HG03108 (cell line): ENCODE measurements around the gene MAP1LC3B.

ENCODE experiments used
- ATAC-seq: cut with Tn5 transposase; IDR thresholded peaks from one replicate; pipeline ENCODE4 v1.9.1; 2021; ENCODE audit warnings: moderate library complexity; ENCODE audit not compliant: unreplicated experiment

Gene MAP1LC3B

GRCh38 chr16:87425941-87426340, 33.8 kb downstream of the MAP1LC3B start:
- no peak for ATAC-seq

- no peak for ATAC-seq
These were observed 34.5 kb downstream of the MAP1LC3B start for GRCh38 chr16:87426423-87427215.

GRCh38 chr16:87431926-87432325, 39.8 kb downstream of the MAP1LC3B start:
- ATAC-seq, result no peak

- ATAC-seq, result no peak
These were observed 40.3 kb downstream of the MAP1LC3B start for GRCh38 chr16:87432330-87432915.

- no peak for ATAC-seq
These were observed 42.1 kb downstream of the MAP1LC3B start for GRCh38 chr16:87434146-87434667.

- ATAC-seq, result no peak
These were observed 43.5 kb downstream of the MAP1LC3B start for GRCh38 chr16:87435372-87436224.

GRCh38 chr16:87436225-87437172, 44.4 kb downstream of the MAP1LC3B start:
- no peak for ATAC-seq

GRCh38 chr16:87437327-87437726, 45.2 kb downstream of the MAP1LC3B start:
- ATAC-seq, result no peak

- ATAC-seq, result no peak
These were observed 45.9 kb downstream of the MAP1LC3B start for GRCh38 chr16:87437911-87438610.

- no peak for ATAC-seq
These were observed 46.5 kb downstream of the MAP1LC3B start for GRCh38 chr16:87438611-87438985.

GRCh38 chr16:87439926-87440325, 47.8 kb downstream of the MAP1LC3B start:
- ATAC-seq, result no peak

GRCh38 chr16:87441886-87442580, 49.9 kb downstream of the MAP1LC3B start:
- ATAC-seq, result no peak

- no peak for ATAC-seq
These were observed 50.4 kb downstream of the MAP1LC3B start for GRCh38 chr16:87442581-87442966.

GRCh38 chr16:87443016-87443415, 50.9 kb downstream of the MAP1LC3B start:
- no peak for ATAC-seq

- no peak for ATAC-seq
These were observed 51.8 kb downstream of the MAP1LC3B start for GRCh38 chr16:87443964-87444363.

GRCh38 chr16:87445486-87445885, 53.4 kb downstream of the MAP1LC3B start:
- ATAC-seq, result no peak

- no peak for ATAC-seq
These were observed 54.3 kb downstream of the MAP1LC3B start for GRCh38 chr16:87446479-87446878.

- no peak for ATAC-seq
These were observed 55.2 kb downstream of the MAP1LC3B start for GRCh38 chr16:87447323-87447722.

- ATAC-seq, result no peak
These were observed 56.7 kb downstream of the MAP1LC3B start for GRCh38 chr16:87448866-87449265.
